GM21381 (cell line): ENCODE measurements around the gene SKI.

Experiments
- ATAC-seq: cut with Tn5 transposase; IDR thresholded peaks from one replicate; pipeline ENCODE4 v1.9.1; 2021; ENCODE audit warnings: mild to moderate bottlenecking, moderate library complexity; ENCODE audit not compliant: unreplicated experiment

The SKI gene

DNA sequence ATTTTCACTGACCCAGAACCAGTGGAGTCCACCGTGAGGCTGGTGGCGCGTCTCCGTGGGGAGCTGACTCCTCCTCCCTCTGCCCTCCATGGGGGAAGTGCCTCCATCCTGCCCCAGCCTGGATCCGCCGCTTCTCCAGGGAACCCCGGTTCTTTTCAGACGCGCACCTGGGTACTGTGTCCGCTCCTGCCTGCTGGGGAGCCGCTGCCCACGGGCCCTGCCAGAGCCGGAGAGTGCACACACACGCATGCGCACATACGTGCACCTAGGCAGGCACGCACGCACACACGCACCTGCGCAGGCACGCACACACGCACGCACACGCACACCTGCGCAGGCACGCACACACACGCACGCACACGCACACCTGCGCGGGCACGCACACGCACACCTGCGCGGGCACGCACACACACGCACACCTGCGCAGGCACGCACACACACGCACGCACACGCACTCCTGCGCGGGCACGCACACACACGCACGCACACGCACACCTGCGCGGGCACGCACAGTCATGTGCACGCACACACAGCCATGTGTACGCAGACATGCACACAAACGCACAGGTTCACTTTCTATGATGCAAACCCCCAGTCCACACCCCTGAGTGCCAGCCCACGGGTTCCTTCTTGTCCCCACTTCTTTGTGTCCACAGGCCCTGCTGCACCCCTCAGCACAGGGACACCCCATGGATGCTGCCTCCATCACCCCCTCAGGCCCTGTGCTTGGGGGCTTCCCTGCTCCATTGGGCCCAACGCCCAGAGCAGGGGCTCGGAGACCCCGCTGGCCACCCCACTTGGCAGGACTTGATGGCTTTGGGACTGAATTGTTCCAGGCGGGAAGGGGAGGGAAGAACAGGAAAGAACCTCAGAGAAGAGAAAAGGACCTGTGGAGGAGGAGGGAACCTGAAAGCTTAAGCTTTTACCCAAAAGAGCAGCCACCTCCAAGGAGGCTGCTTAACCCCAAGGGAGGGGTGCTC lies 120.5 kb downstream of the SKI start:
- ATAC-seq: no peak

DNA sequence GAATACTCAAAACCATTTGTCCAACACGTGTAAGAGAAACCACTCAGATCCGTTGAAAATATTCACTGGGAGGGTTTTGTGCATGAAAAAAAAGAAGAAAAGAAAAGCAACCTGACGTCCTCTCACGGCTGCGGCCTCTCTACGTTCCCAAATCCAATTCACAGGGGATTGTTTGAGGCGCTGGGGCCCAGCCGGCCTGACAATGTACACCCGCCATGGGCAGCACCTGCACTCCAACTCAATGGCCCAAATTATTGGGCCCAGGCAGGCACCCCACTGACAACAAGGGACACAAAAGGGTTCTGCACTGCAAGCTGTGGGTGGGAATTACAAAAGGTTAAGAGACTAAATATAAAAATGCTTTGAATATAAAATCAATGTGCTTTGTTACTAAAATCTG lies 121.7 kb downstream of the SKI start:
- no peak for ATAC-seq

DNA sequence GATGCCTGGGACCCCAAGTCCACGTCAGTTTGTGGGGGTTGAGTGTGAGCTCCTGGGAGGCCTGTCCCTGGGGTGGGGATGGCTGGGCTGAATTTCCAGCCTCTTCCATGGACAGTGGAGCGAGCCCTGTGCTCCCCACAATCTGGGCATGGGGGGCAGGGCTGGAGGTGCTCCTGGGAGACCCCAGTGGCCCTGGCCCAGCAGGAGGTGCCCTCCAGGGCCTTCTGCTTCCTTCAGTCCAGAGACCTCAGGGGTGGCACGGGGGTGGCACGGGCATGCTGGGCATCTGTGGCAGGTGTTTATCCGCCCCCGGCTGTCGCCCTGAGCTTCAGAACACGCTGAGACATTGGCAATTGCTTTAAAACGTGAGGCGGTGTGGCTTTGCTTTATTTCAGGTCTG lies 122.4 kb downstream of the SKI start:
- ATAC-seq: no peak

DNA sequence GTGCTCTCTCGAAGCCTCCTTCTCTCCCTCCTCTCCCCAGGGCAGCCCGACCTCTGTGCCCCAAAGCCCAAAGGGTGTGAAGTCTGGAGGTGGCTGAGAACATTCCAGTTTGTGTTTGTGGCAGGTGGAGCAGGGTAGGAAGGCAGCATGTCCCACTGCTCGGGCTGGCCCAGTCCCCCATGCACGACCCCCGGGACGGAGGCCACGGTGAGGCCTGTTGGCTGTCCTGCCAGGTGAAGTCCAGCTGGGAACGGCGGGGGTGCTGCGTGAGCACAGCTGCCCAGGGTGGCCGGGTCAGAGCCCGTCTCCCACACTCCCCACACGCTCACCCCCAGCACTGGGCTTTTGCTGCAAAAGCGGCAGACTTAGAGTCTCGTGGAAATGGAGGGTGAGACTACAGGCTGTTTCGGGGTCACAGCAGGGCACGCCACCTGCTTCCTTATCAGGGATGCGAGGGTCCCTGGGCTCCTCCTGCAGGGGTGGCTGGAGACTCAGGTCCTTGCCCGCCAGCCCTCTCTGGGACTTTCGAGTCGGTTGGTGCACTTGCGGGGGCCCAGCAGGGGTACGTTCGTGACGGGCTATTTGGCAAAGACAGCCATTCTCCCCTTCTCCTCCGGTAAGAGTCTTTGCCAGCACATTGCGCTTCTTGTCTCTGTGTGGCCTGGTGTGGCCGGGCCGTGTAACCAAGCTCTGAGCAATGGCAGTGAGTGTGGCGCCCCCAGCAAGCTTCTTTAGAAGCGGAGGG lies 123.0 kb downstream of the SKI start:
- no peak for ATAC-seq

DNA sequence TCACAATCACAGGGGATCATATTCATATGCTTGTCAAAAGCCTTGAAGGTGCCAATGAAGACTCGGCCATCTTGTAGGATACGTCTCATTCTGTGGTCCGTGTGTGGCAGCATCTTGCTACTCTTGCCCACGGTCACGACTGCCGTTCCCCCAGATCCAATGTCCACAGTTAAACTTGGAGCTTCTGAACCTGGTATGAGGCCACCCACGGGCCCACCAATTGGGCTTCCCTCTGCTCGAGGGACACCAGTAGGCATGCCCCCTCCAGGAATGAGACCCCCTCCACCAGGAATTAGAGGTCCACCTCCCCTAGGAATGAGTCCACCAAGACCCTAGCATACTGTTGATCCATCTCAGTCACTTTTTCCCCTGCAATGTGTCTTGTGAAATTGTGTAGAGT lies 123.6 kb downstream of the SKI start:
- ATAC-seq: no peak

DNA sequence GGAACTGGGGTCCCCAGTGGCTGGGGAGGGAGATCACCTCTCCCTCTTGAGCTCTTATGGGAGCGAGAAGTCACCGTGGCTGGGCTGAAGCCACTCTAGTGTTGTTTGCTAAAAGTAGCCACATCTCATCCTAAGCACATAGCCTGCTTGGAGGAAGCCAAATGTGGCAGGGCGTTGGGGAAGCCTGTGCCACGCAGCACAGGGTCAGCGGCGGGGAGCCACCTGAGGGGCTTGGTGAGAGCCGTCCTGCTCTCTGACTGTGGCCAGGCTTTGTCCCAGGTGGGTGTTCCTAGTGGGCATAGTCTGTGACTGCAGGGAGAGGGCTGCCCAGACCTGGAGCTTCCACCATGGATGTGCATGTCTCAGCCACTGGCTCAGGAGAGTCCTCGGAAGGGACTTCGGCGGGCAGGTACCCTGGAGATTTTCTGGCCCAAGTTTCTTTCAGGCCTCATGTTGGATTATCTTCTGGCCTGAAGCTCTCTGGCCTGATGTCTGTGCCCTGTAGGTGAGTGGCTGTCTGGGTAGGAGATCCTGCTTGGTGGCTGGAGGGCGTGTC lies 124.3 kb downstream of the SKI start:
- no peak for ATAC-seq

DNA sequence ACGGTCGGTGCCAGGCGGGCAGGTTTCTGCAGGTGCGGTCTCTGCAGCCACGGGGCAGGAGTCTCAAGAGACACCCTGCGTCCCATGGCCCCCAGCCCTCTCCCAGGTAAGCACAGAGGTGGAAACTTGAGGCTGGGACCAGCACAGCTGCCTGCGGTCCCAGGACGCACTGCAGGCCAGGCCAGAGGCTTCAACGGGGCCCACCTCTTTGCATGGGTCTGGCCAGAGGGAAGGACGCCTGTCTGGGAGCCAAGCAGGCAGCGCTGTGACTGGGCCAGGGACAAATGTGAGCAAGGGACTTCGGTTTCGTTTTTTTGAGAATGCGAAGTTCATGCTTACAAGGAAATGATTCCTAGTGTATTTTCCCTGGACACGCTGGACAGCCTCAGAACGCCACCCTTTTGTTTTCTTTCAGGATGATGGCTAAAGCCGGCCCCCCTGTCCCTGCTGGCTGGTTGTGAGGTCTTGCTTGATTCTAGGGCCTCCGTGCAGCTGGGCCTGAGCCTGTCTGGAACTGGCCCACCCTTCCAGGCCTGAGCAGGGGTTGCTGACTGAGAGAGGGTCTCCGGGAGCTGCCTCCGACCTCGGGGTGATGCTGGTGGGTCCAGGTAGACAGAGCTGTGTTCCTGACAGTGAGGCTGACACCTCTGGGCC lies 124.9 kb downstream of the SKI start:
- ATAC-seq: no peak

DNA sequence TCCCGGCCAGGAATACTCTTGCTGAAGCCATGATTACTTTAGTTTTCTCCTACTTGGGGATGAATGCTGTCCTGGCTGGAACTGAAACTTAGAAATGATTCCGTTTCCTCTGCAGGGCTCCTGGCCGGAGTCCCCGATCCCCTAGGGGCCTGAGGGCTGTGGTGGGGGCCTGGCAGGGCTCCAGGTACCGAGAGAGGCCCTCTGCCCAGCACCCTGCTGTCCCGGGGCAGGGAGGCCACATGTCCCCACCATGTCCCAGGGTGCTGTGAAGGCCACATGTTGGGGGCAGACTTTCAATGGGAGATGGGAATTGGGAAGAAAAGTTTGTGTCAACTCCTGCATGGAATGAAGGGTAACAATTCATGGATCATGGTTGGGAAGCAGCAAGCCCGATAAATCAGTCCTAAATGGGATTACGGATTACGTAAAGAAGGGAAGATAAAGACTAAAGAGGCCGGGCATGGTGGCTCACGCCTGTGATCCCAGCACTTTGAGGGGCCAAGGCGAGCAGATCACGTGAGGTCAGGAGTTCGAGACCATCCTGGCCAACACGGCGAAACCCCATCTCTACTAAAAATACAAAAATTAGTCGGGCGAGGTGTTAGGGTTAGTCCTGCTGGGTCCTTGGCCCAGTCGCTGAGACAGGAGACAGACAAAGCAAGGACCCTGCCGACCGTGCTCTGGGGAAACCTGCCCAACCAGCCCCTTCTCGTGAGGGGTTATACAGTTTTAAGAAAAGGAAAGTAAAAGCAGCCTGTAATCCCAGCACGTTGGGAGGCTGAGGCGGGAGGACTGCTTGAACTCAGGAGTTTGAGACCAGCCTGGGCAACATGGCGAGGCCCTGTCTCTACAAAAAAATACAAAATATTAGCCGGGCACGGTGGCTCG lies 125.7 kb downstream of the SKI start:
- ATAC-seq: no peak

DNA sequence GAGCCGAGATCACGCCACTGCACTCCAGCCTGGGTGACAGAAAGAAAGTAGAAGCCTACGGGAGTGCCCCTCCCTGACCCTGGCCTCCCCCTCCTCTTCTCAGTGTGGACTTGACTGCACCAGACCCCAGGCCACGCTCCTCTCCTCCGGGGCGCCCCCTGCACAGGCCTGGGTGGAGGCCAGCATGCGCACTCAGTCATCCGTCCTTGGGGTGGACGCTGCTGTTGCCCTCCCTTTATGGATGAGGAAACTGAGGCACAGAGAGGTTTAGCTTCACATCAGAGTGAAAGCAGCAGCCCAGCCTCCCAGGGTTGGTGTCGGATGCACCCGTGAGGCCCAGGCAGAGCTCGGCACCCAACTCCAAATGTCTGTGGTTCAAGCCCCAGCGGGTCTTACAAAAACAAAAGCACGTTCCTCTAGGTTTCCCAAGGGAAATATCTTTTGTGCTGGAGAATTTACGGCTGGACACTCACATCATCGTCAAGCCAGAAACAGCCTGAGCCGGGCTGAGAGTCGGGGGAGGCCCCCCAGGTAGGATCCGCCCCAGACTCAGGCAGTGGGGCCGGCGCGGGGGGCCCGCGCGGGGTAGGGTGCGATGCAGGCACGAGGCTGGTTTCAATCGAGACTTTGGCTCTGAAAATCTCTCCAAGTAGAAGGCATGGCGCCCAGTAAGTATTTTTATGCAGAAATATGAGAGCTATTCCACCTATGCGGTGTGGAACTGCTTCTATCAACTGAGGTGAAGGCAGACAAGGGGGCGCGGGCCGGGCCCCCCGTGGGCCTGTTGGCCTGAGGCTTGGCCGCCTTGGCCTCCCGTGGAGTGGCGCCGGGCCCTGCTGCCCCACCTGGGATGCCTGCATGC lies 126.6 kb downstream of the SKI start:
- ATAC-seq: no peak

DNA sequence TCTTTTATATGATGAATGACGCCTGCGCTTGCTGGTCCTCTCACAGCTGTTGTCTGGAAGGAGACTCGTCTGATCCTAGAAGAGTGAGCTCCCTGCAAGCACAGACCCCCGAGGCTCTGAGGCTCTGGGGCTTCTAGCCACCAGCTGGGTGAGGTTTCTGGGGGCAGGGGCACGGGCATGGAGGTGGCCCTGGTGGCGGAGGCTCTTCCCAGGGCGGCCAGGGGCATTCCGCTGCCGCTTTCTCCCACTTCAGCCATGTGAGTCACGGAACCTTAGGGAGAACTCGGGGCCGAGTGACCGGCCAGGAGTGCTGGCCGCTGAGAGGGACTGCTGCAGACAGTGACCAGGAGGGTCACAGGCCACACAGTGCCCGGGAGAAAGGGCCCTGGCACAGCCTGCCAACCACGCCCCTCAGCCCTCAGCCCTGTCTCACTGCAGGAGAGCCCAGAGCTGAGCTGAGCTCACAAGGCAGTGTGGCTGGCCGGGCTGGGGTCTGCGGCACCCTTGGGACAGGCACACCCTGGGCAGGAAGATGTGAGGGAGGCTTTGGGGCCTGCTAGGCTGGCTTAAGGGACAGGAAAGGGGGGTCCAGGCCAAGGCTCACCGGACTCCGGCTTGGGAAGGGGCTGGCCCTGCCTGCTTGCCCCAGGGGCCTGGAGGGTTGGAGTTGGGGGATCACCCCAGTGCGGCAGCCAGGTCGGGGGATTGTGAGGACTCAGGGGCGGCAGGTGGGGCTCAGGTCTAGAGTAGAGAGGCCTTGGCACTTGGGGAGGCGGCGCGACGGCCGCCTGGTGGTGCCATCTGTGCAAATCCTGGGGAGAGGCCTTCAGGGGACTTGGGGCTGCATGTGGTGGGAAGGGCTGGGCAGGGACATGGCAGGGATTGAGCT lies 127.5 kb downstream of the SKI start:
- no peak for ATAC-seq

DNA sequence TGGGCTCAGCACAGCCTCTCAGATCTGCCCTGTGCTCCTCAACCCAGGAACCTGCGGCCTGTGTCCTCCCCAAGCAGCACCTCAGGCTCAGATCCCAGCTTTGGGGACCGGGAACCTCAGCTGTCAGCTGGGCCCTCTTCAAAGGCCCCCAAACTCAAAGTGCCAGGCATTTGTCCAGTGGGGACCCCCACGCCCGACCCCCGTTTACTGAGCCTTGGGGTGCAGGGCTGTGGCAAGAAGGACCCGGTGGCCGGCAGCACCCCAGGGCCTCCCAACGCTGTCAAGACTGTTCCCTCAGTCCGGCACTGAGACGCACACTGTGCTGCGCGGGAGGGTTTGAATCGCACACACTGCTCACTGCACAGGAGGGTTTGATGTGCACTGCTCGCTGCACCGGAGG lies 128.3 kb downstream of the SKI start:
- no peak for ATAC-seq

DNA sequence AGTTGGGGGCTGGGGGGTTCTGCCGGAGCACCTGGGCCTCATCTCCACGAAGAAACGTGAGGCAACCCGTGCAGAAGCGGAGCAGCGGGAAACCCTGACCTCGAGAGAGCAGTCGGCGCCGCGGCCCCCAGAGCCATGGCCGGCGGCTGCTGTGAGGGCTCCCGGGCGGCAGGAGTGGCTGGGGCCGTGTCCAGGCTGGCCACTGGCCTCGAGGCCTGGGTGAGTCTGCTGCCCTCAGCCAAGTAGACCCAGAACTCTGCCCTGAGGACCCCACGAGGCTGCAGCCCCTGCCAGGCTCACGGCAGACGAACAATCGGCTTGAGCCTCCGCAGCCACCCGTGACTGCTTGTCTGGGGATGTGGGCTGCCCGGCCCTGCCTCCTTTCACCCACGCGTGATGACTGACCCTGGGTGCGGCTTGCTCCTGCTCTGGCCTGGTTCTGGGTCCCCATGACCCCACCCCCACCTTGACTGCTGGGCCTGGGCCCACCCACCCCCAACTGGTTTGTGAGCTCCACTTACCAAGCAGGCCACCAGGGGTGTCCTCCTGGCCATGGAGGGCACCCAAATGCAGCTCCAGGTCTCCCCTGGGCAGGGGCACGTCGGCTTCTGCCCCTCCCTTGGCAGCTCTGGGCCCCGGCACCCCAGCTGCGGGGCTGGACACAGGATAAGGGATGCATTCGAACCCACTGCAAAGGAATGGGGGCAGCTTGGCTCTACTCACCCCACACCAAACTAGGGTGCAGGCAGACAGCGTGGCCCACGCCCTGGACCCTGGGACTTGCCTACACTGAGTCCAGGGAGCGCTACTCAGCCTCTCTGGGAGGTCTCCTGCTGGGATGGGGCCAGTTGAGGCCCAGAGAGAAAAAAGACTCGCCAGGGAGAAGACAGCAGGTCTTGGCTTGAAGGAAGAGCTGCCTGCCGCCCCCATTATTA lies 129.1 kb downstream of the SKI start:
- no peak for ATAC-seq

DNA sequence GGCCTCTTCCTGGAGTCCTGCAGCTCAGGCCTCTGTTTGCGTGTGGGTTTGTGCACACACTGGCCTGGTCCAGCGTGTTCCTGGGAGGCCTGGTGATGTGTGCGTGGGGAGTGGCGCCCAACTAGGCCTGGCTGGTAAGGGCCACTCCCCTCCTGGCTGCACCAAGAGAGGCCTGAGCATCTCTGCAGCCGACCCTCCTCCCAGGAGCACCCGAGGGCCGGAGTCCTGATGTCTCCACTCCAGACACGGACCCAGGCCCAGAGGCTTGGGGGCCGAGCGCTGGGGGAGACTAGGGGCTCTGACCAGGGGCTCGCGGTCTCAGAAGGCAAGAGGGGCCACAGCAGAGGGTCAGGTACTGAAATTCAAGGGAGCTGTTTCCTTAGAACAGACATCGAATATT lies 130.0 kb downstream of the SKI start:
- ATAC-seq: no peak

DNA sequence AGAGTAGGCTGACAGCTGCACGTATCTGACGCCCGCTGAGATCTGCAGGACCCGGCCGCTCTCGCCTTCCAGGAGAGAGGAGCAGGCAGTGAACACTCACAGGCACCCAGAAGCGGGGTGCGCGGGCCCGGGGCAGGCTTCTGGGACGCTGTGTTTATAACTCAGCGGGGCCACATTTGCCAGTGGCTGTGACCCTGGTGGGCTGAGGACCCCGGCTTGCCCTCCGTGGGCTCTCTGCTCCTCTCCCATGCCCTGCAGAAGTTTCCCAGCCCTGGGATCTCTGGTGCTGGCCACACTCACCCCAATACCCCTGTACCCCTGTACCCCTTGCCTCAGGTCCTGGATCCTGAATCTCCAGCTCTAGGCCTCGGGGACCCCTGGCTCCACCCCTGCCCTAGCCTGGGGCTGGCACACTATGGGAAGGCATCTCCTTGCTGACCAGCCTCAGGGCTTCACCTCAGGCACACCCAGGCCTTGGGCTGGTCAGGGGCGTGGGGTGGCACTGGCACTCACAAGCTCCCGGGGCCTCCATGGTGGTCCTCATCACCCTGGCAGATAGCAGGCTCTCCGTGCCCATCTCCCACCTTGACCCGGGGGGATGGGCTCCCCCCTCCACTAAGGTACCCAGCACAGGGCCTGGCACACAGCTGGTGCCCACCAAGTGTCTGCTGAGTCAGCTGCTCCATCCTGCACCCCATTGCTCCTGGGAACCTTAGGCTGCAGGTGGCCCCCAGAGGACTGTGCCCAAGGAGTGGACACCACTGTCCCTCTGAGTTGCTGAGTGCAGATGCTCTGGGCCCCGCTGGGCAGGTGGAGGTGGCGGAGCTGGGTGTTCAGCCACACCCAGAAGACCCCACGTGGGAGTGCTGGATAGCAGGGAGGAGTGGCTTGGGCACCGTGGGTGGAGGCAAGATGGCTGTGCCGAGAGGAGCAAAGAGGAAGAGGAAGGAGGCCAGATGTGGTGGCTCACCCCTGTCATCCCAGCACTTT lies 130.8 kb downstream of the SKI start:
- no peak for ATAC-seq
